ENCODE data around the gene TOX3. TPM values are rescaled to one million over a fixed set of nuclear protein-coding genes. Genes with fewer than 3 reads are reported as not detected.

Gene TOX3
- total and polyA plus RNA-seq, 2 of the 13 experiments (the other 11 are each of a cell fraction or from before 2014, with no cell fraction given) = 14.5 to 98.6 TPM

GRCh38 chr16:52496051-52496876 is 50.7 kb downstream of the TOX3 start (continued):
- no peak for TF ChIP-seq ZHX2 (IDR thresholded peaks at IDR 0.05; ENCODE audit: low read depth)
- TF ChIP-seq ZHX2 (CRISPR knock-in tag; IDR thresholded peaks at IDR 0.05; ENCODE audit: borderline replicate concordance) = no peak; the same call in 1 of the 2 replicates
- no peak for TF ChIP-seq HOXA7 (CRISPR knock-in tag; IDR thresholded peaks at IDR 0.05)
- peak; percentile 99 for TF ChIP-seq FOXO1 (CRISPR knock-in tag; IDR thresholded peaks at IDR 0.05)
- peak; percentile 99 for TF ChIP-seq AHDC1 (CRISPR knock-in tag; IDR thresholded peaks at IDR 0.05; ENCODE audit: borderline replicate concordance)
- TF ChIP-seq SOX5 (CRISPR knock-in tag; IDR thresholded peaks at IDR 0.05; ENCODE audit: borderline replicate concordance) = peak; percentile 99
- TF ChIP-seq KLF11 (CRISPR knock-in tag; IDR thresholded peaks at IDR 0.05) = no peak
- TF ChIP-seq ZNF609 (CRISPR knock-in tag; IDR thresholded peaks at IDR 0.05; ENCODE audit: borderline replicate concordance) = peak; percentile 98
- no peak for TF ChIP-seq ZNF784 (CRISPR knock-in tag; IDR thresholded peaks at IDR 0.05; ENCODE audit: borderline replicate concordance)
- no peak for TF ChIP-seq EEA1 (CRISPR knock-in tag; IDR thresholded peaks at IDR 0.05; ENCODE audit: borderline replicate concordance)
